K562 (cell line): ENCODE results near the gene ZNF628. TPM values are rescaled to one million over a fixed set of nuclear protein-coding genes. Genes with fewer than 3 reads are reported as not detected.

Experiments used
- SMAD4 ChIP-seq: fragments of 250-450 bp; sonication (Bioruptor Pico); conservative IDR thresholded peaks from 2 replicates; pipeline ENCODE4 v1.8.0; 2021; ENCODE audit warnings: inconsistent platforms, mild to moderate bottlenecking, moderate library complexity
- ZNF561 ChIP-seq: fragments of 450-650 bp; formaldehyde crosslinking; conservative IDR thresholded peaks from 2 replicates; pipeline ENCODE4 v1.4.0; 2020; ENCODE audit warnings: mild to moderate bottlenecking, moderate library complexity
- polyA plus RNA-seq, 8 experiments: library from polyadenylated mRNA; depleted of rRNA in 4 of 8; stranded (reverse) in 5 of 8; unstranded in 3 of 8; fragments of >200 nt; fragmentation: Nextera tagmentation in 2 of 8; fragmentation: Illumina TruSeq in 1 of 8; extraction: Ambion mirVana in 2 of 8; extraction: Trizol in 1 of 8; gene quantifications; 2 replicates each; pipeline versions ENCODE4 v1.2.1 to v1.2.3, GENCODE V29; 2011 to 2014; ENCODE audit warnings: inconsistent platforms in 1 of 8, missing spikeins in 1 of 8
- total RNA-seq, 7 experiments: library from RNA; depleted of rRNA in 6 of 7; stranded (reverse); fragments of >200 nt in 6 of 7; fragmentation: Illumina TruSeq in 2 of 7; extraction: Trizol in 2 of 7; gene quantifications; 2 replicates each; pipeline versions ENCODE4 v1.2.1 to v1.2.3, GENCODE V29; 2011 to 2021; ENCODE audit warnings: low replicate concordance in 1 of 7
- TF ChIP-seq, protein P1 (sequence below): fragments of 450-650 bp; formaldehyde crosslinking; IDR thresholded peaks from 2 replicates; pipeline ENCODE4 v1.4.0; 2022; ENCODE audit warnings: missing genetic modification characterization
- TF ChIP-seq, protein P2 (sequence below): sonication (generic); formaldehyde crosslinking; IDR thresholded peaks from 2 replicates; pipeline ENCODE4 v1.8.0; 2022; ENCODE audit warnings: mild to moderate bottlenecking, low read depth, missing genetic modification reagents
- TF ChIP-seq, protein P3 (sequence below): fragments of 200-800 bp; sonication (Bioruptor generic); IDR thresholded peaks from 2 replicates; pipeline ENCODE4 v1.6.1; 2016; ENCODE audit warnings: missing genetic modification characterization, missing compliant biosample characterization
- TF ChIP-seq, protein P4 (sequence below): IDR thresholded peaks from 3 replicates; pipeline ENCODE4 v1.6.1; 2011; ENCODE audit warnings: borderline replicate concordance, mild to moderate bottlenecking, moderate library complexity; ENCODE audit not compliant: insufficient read length; ENCODE audit errors: extremely low read depth
- TF ChIP-seq, protein P5 (sequence below): fragments of 450-650 bp; IDR thresholded peaks from 2 replicates; pipeline ENCODE4 v1.6.1; 2016; ENCODE audit warnings: borderline replicate concordance

Gene ZNF628
- total and polyA plus RNA-seq, 9 of the 15 experiments (the other 6 are each of a cell fraction or from before 2014, with no cell fraction given) = 0.13 to 13.6 (median 2.2) TPM; not detected in 3

DNA sequence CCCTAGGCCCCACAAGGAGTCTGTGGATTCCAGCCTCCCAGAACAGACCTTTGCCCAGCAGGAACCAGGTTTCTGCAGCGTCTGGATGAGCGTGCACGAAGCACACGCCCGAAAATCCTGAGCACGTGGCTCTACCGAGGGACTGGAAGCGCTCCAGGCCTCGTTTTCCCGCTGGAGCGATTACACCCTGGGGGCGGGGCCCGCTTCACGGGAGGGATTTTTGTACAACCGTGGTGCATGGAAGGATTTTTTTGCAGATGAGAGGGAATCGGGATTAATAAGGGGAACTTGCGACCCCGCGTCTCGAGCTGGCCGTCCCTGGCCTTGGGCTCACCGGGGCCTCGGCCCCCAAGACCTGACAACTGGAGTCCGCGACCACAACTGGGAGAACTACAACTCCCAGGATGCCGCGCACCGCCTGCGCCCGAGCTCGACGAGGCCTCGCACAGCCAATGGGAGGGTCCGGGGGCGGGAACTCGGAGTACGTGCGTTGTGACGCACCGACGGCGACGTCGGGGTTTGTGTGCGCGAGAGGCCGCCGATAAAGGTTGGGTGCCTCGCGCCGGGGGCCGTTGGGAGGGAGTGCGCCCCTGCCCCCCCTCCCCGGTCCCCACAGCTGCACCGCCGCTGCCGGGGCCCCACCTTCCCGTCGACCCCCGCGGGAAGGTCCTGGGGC is at the start of gene ZNF628 (continued):
- TF ChIP-seq, protein P1, sequence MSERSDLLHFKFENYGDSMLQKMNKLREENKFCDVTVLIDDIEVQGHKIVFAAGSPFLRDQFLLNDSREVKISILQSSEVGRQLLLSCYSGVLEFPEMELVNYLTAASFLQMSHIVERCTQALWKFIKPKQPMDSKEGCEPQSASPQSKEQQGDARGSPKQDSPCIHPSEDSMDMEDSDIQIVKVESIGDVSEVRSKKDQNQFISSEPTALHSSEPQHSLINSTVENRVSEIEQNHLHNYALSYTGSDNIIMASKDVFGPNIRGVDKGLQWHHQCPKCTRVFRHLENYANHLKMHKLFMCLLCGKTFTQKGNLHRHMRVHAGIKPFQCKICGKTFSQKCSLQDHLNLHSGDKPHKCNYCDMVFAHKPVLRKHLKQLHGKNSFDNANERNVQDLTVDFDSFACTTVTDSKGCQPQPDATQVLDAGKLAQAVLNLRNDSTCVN (CRISPR knock-in tag) = no peak
- TF ChIP-seq, protein P2, sequence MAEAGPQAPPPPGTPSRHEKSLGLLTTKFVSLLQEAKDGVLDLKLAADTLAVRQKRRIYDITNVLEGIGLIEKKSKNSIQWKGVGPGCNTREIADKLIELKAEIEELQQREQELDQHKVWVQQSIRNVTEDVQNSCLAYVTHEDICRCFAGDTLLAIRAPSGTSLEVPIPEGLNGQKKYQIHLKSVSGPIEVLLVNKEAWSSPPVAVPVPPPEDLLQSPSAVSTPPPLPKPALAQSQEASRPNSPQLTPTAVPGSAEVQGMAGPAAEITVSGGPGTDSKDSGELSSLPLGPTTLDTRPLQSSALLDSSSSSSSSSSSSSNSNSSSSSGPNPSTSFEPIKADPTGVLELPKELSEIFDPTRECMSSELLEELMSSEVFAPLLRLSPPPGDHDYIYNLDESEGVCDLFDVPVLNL (CRISPR knock-in tag) = no peak
- TF ChIP-seq, protein P3, sequence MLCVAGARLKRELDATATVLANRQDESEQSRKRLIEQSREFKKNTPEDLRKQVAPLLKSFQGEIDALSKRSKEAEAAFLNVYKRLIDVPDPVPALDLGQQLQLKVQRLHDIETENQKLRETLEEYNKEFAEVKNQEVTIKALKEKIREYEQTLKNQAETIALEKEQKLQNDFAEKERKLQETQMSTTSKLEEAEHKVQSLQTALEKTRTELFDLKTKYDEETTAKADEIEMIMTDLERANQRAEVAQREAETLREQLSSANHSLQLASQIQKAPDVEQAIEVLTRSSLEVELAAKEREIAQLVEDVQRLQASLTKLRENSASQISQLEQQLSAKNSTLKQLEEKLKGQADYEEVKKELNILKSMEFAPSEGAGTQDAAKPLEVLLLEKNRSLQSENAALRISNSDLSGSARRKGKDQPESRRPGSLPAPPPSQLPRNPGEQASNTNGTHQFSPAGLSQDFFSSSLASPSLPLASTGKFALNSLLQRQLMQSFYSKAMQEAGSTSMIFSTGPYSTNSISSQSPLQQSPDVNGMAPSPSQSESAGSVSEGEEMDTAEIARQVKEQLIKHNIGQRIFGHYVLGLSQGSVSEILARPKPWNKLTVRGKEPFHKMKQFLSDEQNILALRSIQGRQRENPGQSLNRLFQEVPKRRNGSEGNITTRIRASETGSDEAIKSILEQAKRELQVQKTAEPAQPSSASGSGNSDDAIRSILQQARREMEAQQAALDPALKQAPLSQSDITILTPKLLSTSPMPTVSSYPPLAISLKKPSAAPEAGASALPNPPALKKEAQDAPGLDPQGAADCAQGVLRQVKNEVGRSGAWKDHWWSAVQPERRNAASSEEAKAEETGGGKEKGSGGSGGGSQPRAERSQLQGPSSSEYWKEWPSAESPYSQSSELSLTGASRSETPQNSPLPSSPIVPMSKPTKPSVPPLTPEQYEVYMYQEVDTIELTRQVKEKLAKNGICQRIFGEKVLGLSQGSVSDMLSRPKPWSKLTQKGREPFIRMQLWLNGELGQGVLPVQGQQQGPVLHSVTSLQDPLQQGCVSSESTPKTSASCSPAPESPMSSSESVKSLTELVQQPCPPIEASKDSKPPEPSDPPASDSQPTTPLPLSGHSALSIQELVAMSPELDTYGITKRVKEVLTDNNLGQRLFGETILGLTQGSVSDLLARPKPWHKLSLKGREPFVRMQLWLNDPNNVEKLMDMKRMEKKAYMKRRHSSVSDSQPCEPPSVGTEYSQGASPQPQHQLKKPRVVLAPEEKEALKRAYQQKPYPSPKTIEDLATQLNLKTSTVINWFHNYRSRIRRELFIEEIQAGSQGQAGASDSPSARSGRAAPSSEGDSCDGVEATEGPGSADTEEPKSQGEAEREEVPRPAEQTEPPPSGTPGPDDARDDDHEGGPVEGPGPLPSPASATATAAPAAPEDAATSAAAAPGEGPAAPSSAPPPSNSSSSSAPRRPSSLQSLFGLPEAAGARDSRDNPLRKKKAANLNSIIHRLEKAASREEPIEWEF (CRISPR knock-in tag) = no peak
- TF ChIP-seq SMAD4 (CRISPR knock-in tag) (peak; percentile 90), ZNF561 (CRISPR knock-in tag) (no peak)
- TF ChIP-seq, protein P4, sequence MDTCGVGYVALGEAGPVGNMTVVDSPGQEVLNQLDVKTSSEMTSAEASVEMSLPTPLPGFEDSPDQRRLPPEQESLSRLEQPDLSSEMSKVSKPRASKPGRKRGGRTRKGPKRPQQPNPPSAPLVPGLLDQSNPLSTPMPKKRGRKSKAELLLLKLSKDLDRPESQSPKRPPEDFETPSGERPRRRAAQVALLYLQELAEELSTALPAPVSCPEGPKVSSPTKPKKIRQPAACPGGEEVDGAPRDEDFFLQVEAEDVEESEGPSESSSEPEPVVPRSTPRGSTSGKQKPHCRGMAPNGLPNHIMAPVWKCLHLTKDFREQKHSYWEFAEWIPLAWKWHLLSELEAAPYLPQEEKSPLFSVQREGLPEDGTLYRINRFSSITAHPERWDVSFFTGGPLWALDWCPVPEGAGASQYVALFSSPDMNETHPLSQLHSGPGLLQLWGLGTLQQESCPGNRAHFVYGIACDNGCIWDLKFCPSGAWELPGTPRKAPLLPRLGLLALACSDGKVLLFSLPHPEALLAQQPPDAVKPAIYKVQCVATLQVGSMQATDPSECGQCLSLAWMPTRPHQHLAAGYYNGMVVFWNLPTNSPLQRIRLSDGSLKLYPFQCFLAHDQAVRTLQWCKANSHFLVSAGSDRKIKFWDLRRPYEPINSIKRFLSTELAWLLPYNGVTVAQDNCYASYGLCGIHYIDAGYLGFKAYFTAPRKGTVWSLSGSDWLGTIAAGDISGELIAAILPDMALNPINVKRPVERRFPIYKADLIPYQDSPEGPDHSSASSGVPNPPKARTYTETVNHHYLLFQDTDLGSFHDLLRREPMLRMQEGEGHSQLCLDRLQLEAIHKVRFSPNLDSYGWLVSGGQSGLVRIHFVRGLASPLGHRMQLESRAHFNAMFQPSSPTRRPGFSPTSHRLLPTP = no peak
- TF ChIP-seq, protein P5, sequence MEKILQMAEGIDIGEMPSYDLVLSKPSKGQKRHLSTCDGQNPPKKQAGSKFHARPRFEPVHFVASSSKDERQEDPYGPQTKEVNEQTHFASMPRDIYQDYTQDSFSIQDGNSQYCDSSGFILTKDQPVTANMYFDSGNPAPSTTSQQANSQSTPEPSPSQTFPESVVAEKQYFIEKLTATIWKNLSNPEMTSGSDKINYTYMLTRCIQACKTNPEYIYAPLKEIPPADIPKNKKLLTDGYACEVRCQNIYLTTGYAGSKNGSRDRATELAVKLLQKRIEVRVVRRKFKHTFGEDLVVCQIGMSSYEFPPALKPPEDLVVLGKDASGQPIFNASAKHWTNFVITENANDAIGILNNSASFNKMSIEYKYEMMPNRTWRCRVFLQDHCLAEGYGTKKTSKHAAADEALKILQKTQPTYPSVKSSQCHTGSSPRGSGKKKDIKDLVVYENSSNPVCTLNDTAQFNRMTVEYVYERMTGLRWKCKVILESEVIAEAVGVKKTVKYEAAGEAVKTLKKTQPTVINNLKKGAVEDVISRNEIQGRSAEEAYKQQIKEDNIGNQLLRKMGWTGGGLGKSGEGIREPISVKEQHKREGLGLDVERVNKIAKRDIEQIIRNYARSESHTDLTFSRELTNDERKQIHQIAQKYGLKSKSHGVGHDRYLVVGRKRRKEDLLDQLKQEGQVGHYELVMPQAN = peak; percentile 76
